ENCODE results near the gene COL15A1. TPM values are rescaled to one million over a fixed set of nuclear protein-coding genes. Genes with fewer than 3 reads are reported as not detected.

The COL15A1 gene
- total and polyA plus RNA-seq, 4 experiments from 2014 or later: not detected

GRCh38 chr9:99074902-99075245 lies 131.2 kb downstream of the COL15A1 start:
- H3K27me3 ChIP-seq (ENCODE audit: insufficient read depth, low read length): no peaks in the 10 kb centered on the region
- no peaks in the 10 kb centered on the region for H3K36me3 ChIP-seq (ENCODE audit: insufficient read depth, low read length)
- peak overlapping the region in 6 of 7 donors; percentile 6 to 73 (median 40) for H3K27ac Mint-ChIP-seq
- no peak overlapping the region for H3K4me3 ChIP-seq (ENCODE audit: low read length in 2 of 2)
- H3K4me3 Mint-ChIP-seq: no peak overlapping the region
- intact Hi-C loops (cut with micrococcal nuclease): no loop called here
- H3K4me1 Mint-ChIP-seq: peaks cover 33 to 82% (median 55%) of the 10 kb centered on the region in 4 donors
- H3K9me3 ChIP-seq (ENCODE audit: control insufficient read depth in 1 of 2, low read length in 2 of 2): no peaks in the 10 kb centered on the region
- CTCF ChIA-PET (ENCODE audit: partially characterized antibody): interaction anchor here (1.0 to 1.8 kb wide), 3 partner anchors 67 to 76 kb away, joined by 3 to 4 read pairs (median 4); no protein-coding TSS in a partner anchor
- H3K36me3 Mint-ChIP-seq: no peaks in the 10 kb centered on the region
- POLR2A ChIA-PET (ENCODE audit: partially characterized antibody): interaction anchor here (0.6 to 7.2 kb wide), 2 partner anchors 15 to 81 kb away, joined by 3 to 58 read pairs; no protein-coding TSS in a partner anchor
- no peaks in the 10 kb centered on the region for H3K27me3 Mint-ChIP-seq
- peaks cover 37% of the 10 kb centered on the region for H3K4me1 ChIP-seq (ENCODE audit: insufficient read depth, low read length)
- no peak for DNase-seq
- peaks cover 0 to 2% (median 0%) of the 10 kb centered on the region in 8 donors for H3K9me3 Mint-ChIP-seq
- no peak overlapping the region for H3K27ac ChIP-seq (ENCODE audit: low read depth, low read length)

- H3K9me3 ChIP-seq (ENCODE audit: control insufficient read depth in 1 of 2, low read length in 2 of 2): no peaks in the 10 kb centered on the region
- no peaks in the 10 kb centered on the region for H3K27me3 ChIP-seq (ENCODE audit: insufficient read depth, low read length)
- H3K4me3 ChIP-seq (ENCODE audit: low read length in 2 of 2): no peak overlapping the region
- H3K27me3 Mint-ChIP-seq: no peaks in the 10 kb centered on the region
- H3K4me3 Mint-ChIP-seq: peak overlapping the region in 1 of 8 donors; percentile 22
- intact Hi-C loops (cut with micrococcal nuclease): no loop called here
- no peaks in the 10 kb centered on the region for H3K36me3 Mint-ChIP-seq
- H3K27ac ChIP-seq (ENCODE audit: low read depth, low read length): no peak overlapping the region
- ChIA-PET CTCF (ENCODE audit: partially characterized antibody) (interaction anchor here (1.0 to 1.8 kb wide), 6 partner anchors 16 to 77 kb away, joined by 3 to 11 read pairs (median 4); no protein-coding TSS in a partner anchor), POLR2A (ENCODE audit: partially characterized antibody) (interaction anchor here (1.8 to 7.2 kb wide), 2 partner anchors 16 to 29 kb away, joined by 18 to 58 read pairs; partner anchors contain the start of gene TGFBR1)
- peaks cover 36% of the 10 kb centered on the region for H3K4me1 ChIP-seq (ENCODE audit: insufficient read depth, low read length)
- H3K9me3 Mint-ChIP-seq: peaks cover 0 to 2% (median 0%) of the 10 kb centered on the region in 8 donors
- DNase-seq: no peak
- peaks cover 33 to 77% (median 54%) of the 10 kb centered on the region in 4 donors for H3K4me1 Mint-ChIP-seq
- no peaks in the 10 kb centered on the region for H3K36me3 ChIP-seq (ENCODE audit: insufficient read depth, low read length)
- H3K27ac Mint-ChIP-seq: peak overlapping the region in 6 of 7 donors; percentile 5 to 89 (median 72)
These were observed 131.7 kb downstream of the COL15A1 start for GRCh38 chr9:99075246-99075912.

- H3K36me3 Mint-ChIP-seq: no peaks in the 10 kb centered on the region
- no peak for DNase-seq
- Histone ChIP-seq H3K4me1 (ENCODE audit: insufficient read depth, low read length) (peaks cover 36% of the 10 kb centered on the region), H3K9me3 (ENCODE audit: control insufficient read depth in 1 of 2, low read length in 2 of 2) (no peaks in the 10 kb centered on the region), H3K27me3 (ENCODE audit: insufficient read depth, low read length) (no peaks in the 10 kb centered on the region), H3K4me3 (ENCODE audit: low read length in 2 of 2) (no peak overlapping the region), H3K36me3 (ENCODE audit: insufficient read depth, low read length) (no peaks in the 10 kb centered on the region), H3K27ac (ENCODE audit: low read depth, low read length) (no peak overlapping the region)
- ChIA-PET POLR2A (ENCODE audit: partially characterized antibody) (interaction anchor here (0.9 to 7.2 kb wide), 10 partner anchors 17 to 49 kb away, joined by 3 to 58 read pairs (median 4); partner anchors contain the start of gene TGFBR1), CTCF (ENCODE audit: partially characterized antibody) (interaction anchor here (1.0 to 1.8 kb wide), 8 partner anchors 17 to 77 kb away, joined by 3 to 11 read pairs (median 4); partner anchors contain the start of gene TGFBR1)
- H3K27ac Mint-ChIP-seq: peak overlapping the region; percentile 1 to 93 (median 72)
- peaks cover 32 to 72% (median 49%) of the 10 kb centered on the region in 4 donors for H3K4me1 Mint-ChIP-seq
- H3K9me3 Mint-ChIP-seq: peaks cover 0 to 2% (median 0%) of the 10 kb centered on the region in 8 donors
- H3K4me3 Mint-ChIP-seq: peak overlapping the region in 4 of 8 donors; percentile 1 to 81 (median 40)
- intact Hi-C loops (cut with micrococcal nuclease): loop anchor here (2.0 kb wide), 2 partner anchors 17 to 29 kb away; partner anchors contain the start of gene TGFBR1
- no peaks in the 10 kb centered on the region for H3K27me3 Mint-ChIP-seq
These were observed 132.3 kb downstream of the COL15A1 start for GRCh38 chr9:99076030-99076429.

- H3K27ac Mint-ChIP-seq: peak overlapping the region; percentile 72 to 94 (median 82)
- H3K27ac ChIP-seq (ENCODE audit: low read depth, low read length): peak overlapping the region; percentile 8
- no peaks in the 10 kb centered on the region for H3K36me3 ChIP-seq (ENCODE audit: insufficient read depth, low read length)
- no peaks in the 10 kb centered on the region for H3K27me3 Mint-ChIP-seq
- H3K4me1 Mint-ChIP-seq: peaks cover 32 to 66% (median 47%) of the 10 kb centered on the region in 4 donors
- DNase-seq: peak; percentile 39 to 61 (median 50)
- peaks cover 0 to 2% (median 0%) of the 10 kb centered on the region in 8 donors for H3K9me3 Mint-ChIP-seq
- no peaks in the 10 kb centered on the region for H3K27me3 ChIP-seq (ENCODE audit: insufficient read depth, low read length)
- intact Hi-C loops (cut with micrococcal nuclease): loop anchor here (2.0 kb wide), 2 partner anchors 18 to 28 kb away; partner anchors contain the start of gene TGFBR1
- no peaks in the 10 kb centered on the region for H3K9me3 ChIP-seq (ENCODE audit: control insufficient read depth in 1 of 2, low read length in 2 of 2)
- CTCF ChIA-PET (ENCODE audit: partially characterized antibody): interaction anchor here (0.7 to 1.6 kb wide), 10 partner anchors 12 to 77 kb away, joined by 3 to 11 read pairs (median 4); partner anchors contain the start of gene TGFBR1
- H3K36me3 Mint-ChIP-seq: no peaks in the 10 kb centered on the region
- peak overlapping the region; percentile 31 to 81 (median 65) for H3K4me3 Mint-ChIP-seq
- H3K4me1 ChIP-seq (ENCODE audit: insufficient read depth, low read length): peaks cover 36% of the 10 kb centered on the region
- no peak overlapping the region for H3K4me3 ChIP-seq (ENCODE audit: low read length in 2 of 2)
- POLR2A ChIA-PET (ENCODE audit: partially characterized antibody): interaction anchor here (0.9 to 7.2 kb wide), 11 partner anchors 9 to 50 kb away, joined by 3 to 58 read pairs (median 4); partner anchors contain the start of gene TGFBR1
These were observed 132.9 kb downstream of the COL15A1 start for GRCh38 chr9:99076483-99077171.

GRCh38 chr9:99078717-99079116 lies 135.0 kb downstream of the COL15A1 start:
- peaks cover 36% of the 10 kb centered on the region for H3K4me1 ChIP-seq (ENCODE audit: insufficient read depth, low read length)
- H3K9me3 Mint-ChIP-seq: no peaks in the 10 kb centered on the region
- H3K36me3 ChIP-seq (ENCODE audit: insufficient read depth, low read length): no peaks in the 10 kb centered on the region
- ChIA-PET CTCF (ENCODE audit: partially characterized antibody) (interaction anchor here (1.5 to 1.7 kb wide), 2 partner anchors 10 to 78 kb away, joined by 3 to 5 read pairs; no protein-coding TSS in a partner anchor), POLR2A (ENCODE audit: partially characterized antibody) (interaction anchor here (7.2 kb wide), 1 partner anchor 19 kb away, joined by 58 read pairs; no protein-coding TSS in a partner anchor)
- peak overlapping the region in 3 of 7 donors; percentile 9 to 38 (median 29) for H3K27ac Mint-ChIP-seq
- no peak overlapping the region for H3K4me3 ChIP-seq (ENCODE audit: low read length in 2 of 2)
- H3K4me1 Mint-ChIP-seq: peaks cover 28 to 57% (median 42%) of the 10 kb centered on the region in 4 donors
- H3K4me3 Mint-ChIP-seq: peak overlapping the region in 1 of 8 donors; percentile 38
- no peaks in the 10 kb centered on the region for H3K36me3 Mint-ChIP-seq
- no peak for DNase-seq
- H3K27me3 Mint-ChIP-seq: no peaks in the 10 kb centered on the region
- no peaks in the 10 kb centered on the region for H3K27me3 ChIP-seq (ENCODE audit: insufficient read depth, low read length)
- no peak overlapping the region for H3K27ac ChIP-seq (ENCODE audit: low read depth, low read length)
- H3K9me3 ChIP-seq (ENCODE audit: control insufficient read depth in 1 of 2, low read length in 2 of 2): no peaks in the 10 kb centered on the region
- intact Hi-C loops (cut with micrococcal nuclease): no loop called here

GRCh38 chr9:99079542-99079941 lies 135.8 kb downstream of the COL15A1 start:
- H3K4me1 Mint-ChIP-seq: peaks cover 28 to 52% (median 38%) of the 10 kb centered on the region in 4 donors
- Histone ChIP-seq H3K4me3 (ENCODE audit: low read length in 2 of 2) (no peak overlapping the region), H3K36me3 (ENCODE audit: insufficient read depth, low read length) (no peaks in the 10 kb centered on the region), H3K9me3 (ENCODE audit: control insufficient read depth in 1 of 2, low read length in 2 of 2) (no peaks in the 10 kb centered on the region), H3K4me1 (ENCODE audit: insufficient read depth, low read length) (peaks cover 36% of the 10 kb centered on the region), H3K27me3 (ENCODE audit: insufficient read depth, low read length) (no peaks in the 10 kb centered on the region), H3K27ac (ENCODE audit: low read depth, low read length) (no peak overlapping the region)
- no peaks in the 10 kb centered on the region for H3K9me3 Mint-ChIP-seq
- POLR2A ChIA-PET (ENCODE audit: partially characterized antibody): interaction anchor here (0.6 to 7.2 kb wide), 2 partner anchors 20 to 67 kb away, joined by 3 to 58 read pairs; no protein-coding TSS in a partner anchor
- no peaks in the 10 kb centered on the region for H3K27me3 Mint-ChIP-seq
- DNase-seq: no peak
- no peaks in the 10 kb centered on the region for H3K36me3 Mint-ChIP-seq
- CTCF ChIA-PET (ENCODE audit: partially characterized antibody): interaction anchor here (1.1 to 1.7 kb wide), 3 partner anchors 9 to 105 kb away, joined by 3 to 5 read pairs (median 3); no protein-coding TSS in a partner anchor
- H3K27ac Mint-ChIP-seq: peak overlapping the region in 2 of 7 donors; percentile 31 to 62
- intact Hi-C loops (cut with micrococcal nuclease): no loop called here
- H3K4me3 Mint-ChIP-seq: no peak overlapping the region

Measured in CD4-positive, alpha-beta memory T cell (primary cell).